OCI-LY3 (cell line): ENCODE results near the gene ASB1.

Experiments used
- H2AFZ ChIP-seq: fragments of 200-600, 300-600 bp; shearing (Covaris generic); 2 replicates; pipeline ENCODE4 v1.6.0; 2014; ENCODE audit warnings: antibody characterized with exemption, low read depth, low read length
- H3K27ac ChIP-seq: fragments of 200-600, 300-600 bp; sonication (generic); 2 replicates; pipeline ENCODE4 v1.5.1; 2014; ENCODE audit warnings: mild to moderate bottlenecking, low read length, moderate library complexity, mixed read lengths
- H3K27me3 ChIP-seq: fragments of 200-600, 300-600 bp; sonication (generic); 2 replicates; pipeline ENCODE4 v1.6.1; 2014; ENCODE audit warnings: low read depth, low read length, mixed read lengths
- H3K36me3 ChIP-seq: fragments of 200-600, 300-600 bp; sonication (generic); replicated peaks from 2 replicates; pipeline ENCODE3; 2014; ENCODE audit warnings: low read depth, low read length, mixed read lengths
- H3K4me1 ChIP-seq: fragments of 300-600, 200-600 bp; sonication (generic); 2 replicates; pipeline ENCODE4 v1.6.1; 2014; ENCODE audit warnings: low read length, mixed read lengths
- H3K4me2 ChIP-seq: fragments of 200-600, 300-600 bp; sonication (generic); 2 replicates; pipeline ENCODE4 v1.6.1; 2014; ENCODE audit warnings: low read length, mixed read lengths
- H3K4me3 ChIP-seq: fragments of 300-600, 200-600 bp; sonication (generic); 2 replicates; pipeline ENCODE4 v1.5.1; 2014; ENCODE audit warnings: antibody characterized with exemption, mild to moderate bottlenecking, low read length, moderate library complexity
- H3K79me2 ChIP-seq: fragments of 300-600, 200-600 bp; shearing (Covaris generic); 2 replicates; pipeline ENCODE4 v1.6.1; 2014; ENCODE audit warnings: mild to moderate bottlenecking, low read length, mixed read lengths
- H3K9ac ChIP-seq: fragments of 300-600, 200-600 bp; shearing (Covaris generic); 2 replicates; pipeline ENCODE4 v1.6.0; 2014; ENCODE audit warnings: mild to moderate bottlenecking, low read length, moderate library complexity
- H3K9me3 ChIP-seq: fragments of 200-600, 300-600 bp; shearing (Covaris generic); 2 replicates; pipeline ENCODE4 v1.6.1; 2014; ENCODE audit warnings: low read length, mixed read lengths; ENCODE audit not compliant: insufficient read depth
- H4K20me1 ChIP-seq: fragments of 200-600, 300-600 bp; sonication (generic); 2 replicates; pipeline ENCODE4 v1.6.1; 2016; ENCODE audit warnings: low read length, mixed read lengths; ENCODE audit not compliant: insufficient read depth
- EZH2phosphoT487 ChIP-seq: fragments of 200-600 bp; shearing (Covaris generic); IDR thresholded peaks from 2 replicates; pipeline ENCODE4 v1.6.1; 2018; ENCODE audit warnings: antibody characterized with exemption, mixed run types, low read depth
- TF ChIP-seq, protein P1 (sequence below): fragments of 200-600, 300-600 bp; sonication (generic); IDR thresholded peaks from 2 replicates; pipeline ENCODE4 v1.5.1; 2014; ENCODE audit warnings: antibody characterized with exemption, low read length, low read depth

ASB1 gene

DNA sequence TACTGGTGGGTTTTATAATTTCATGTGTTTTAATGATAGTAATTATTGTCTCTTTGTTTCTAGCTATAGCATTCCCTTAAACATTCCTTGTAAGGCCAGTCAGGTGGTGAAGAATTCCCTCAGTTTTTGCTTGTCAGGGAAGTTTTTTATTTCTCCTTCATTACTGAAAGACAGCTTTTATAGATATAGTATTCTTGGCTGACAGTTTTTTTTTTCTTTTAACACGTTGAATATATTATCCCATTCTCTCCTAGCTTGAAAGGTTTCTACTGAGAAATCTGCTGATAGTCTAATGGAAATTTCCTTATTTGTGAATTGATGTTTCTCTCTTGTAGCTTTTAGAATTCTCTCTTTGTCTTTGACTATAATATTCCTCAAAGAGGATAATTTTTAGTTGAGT is 46.8 kb downstream of the ASB1 start:
- H3K4me1 ChIP-seq = no peaks in the 10 kb centered on the region
- no peak overlapping the region for H3K4me3 ChIP-seq
- no peak overlapping the region for H3K4me2 ChIP-seq
- H3K9ac ChIP-seq = no peak overlapping the region
- no peaks in the 10 kb centered on the region for H3K79me2 ChIP-seq
- no peaks in the 10 kb centered on the region for H4K20me1 ChIP-seq
- H3K27me3 ChIP-seq = no peaks in the 10 kb centered on the region
- no peak overlapping the region for H2AFZ ChIP-seq
- H3K9me3 ChIP-seq = no peaks in the 10 kb centered on the region
- no peaks in the 10 kb centered on the region for H3K36me3 ChIP-seq
- TF ChIP-seq EZH2phosphoT487 = no peak
- TF ChIP-seq, protein P1, sequence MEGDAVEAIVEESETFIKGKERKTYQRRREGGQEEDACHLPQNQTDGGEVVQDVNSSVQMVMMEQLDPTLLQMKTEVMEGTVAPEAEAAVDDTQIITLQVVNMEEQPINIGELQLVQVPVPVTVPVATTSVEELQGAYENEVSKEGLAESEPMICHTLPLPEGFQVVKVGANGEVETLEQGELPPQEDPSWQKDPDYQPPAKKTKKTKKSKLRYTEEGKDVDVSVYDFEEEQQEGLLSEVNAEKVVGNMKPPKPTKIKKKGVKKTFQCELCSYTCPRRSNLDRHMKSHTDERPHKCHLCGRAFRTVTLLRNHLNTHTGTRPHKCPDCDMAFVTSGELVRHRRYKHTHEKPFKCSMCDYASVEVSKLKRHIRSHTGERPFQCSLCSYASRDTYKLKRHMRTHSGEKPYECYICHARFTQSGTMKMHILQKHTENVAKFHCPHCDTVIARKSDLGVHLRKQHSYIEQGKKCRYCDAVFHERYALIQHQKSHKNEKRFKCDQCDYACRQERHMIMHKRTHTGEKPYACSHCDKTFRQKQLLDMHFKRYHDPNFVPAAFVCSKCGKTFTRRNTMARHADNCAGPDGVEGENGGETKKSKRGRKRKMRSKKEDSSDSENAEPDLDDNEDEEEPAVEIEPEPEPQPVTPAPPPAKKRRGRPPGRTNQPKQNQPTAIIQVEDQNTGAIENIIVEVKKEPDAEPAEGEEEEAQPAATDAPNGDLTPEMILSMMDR = no peak
- no peak overlapping the region for H3K27ac ChIP-seq

DNA sequence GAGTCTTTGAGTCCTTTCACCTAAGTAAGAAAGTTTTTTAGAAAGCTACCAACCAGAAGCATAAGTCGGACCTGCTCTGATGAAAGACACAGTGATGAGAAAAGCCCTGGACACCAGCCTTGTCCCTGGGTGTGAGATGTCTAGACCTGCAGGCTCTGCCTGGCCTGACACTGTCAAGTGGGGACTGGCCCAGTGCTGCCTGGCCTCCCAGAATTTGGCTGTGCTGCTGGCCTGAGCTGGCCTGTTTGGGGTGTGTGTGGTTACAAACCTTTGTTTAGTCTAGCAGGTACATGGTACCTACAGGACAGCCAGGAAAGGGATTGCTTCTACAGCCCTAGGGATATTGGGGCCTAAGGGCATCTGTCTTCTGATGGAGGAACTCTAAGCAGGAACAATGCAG is 48.3 kb downstream of the ASB1 start:
- Histone ChIP-seq H3K4me3 (no peak overlapping the region), H2AFZ (no peak overlapping the region), H4K20me1 (no peaks in the 10 kb centered on the region), H3K27me3 (no peaks in the 10 kb centered on the region), H3K27ac (no peak overlapping the region), H3K4me1 (no peaks in the 10 kb centered on the region), H3K36me3 (no peaks in the 10 kb centered on the region), H3K4me2 (no peak overlapping the region), H3K79me2 (no peaks in the 10 kb centered on the region), H3K9ac (no peak overlapping the region), H3K9me3 (no peaks in the 10 kb centered on the region)
- no peak for TF ChIP-seq EZH2phosphoT487
- TF ChIP-seq, protein P1 = no peak

- TF ChIP-seq EZH2phosphoT487 = no peak
- TF ChIP-seq, protein P1 = no peak
- H3K4me1 ChIP-seq = no peaks in the 10 kb centered on the region
- no peaks in the 10 kb centered on the region for H3K27me3 ChIP-seq
- no peaks in the 10 kb centered on the region for H3K36me3 ChIP-seq
- no peak overlapping the region for H3K9ac ChIP-seq
- H4K20me1 ChIP-seq = no peaks in the 10 kb centered on the region
- no peaks in the 10 kb centered on the region for H3K9me3 ChIP-seq
- H3K4me3 ChIP-seq = no peak overlapping the region
- no peak overlapping the region for H2AFZ ChIP-seq
- H3K79me2 ChIP-seq = no peaks in the 10 kb centered on the region
- H3K27ac ChIP-seq = no peak overlapping the region
- no peak overlapping the region for H3K4me2 ChIP-seq
These were observed 48.8 kb downstream of the ASB1 start for GRCh38 chr2:238475566-238475965.

- H3K4me2 ChIP-seq = no peak overlapping the region
- H3K9ac ChIP-seq = no peak overlapping the region
- no peaks in the 10 kb centered on the region for H3K4me1 ChIP-seq
- H3K27me3 ChIP-seq = no peaks in the 10 kb centered on the region
- TF ChIP-seq, protein P1 = no peak
- TF ChIP-seq EZH2phosphoT487 = no peak
- H3K79me2 ChIP-seq = no peaks in the 10 kb centered on the region
- no peaks in the 10 kb centered on the region for H3K36me3 ChIP-seq
- no peak overlapping the region for H2AFZ ChIP-seq
- H4K20me1 ChIP-seq = no peaks in the 10 kb centered on the region
- H3K4me3 ChIP-seq = no peak overlapping the region
- no peak overlapping the region for H3K27ac ChIP-seq
- H3K9me3 ChIP-seq = no peaks in the 10 kb centered on the region
These were observed 49.5 kb downstream of the ASB1 start for GRCh38 chr2:238476258-238476657.
